Progenitor cell of endocrine pancreas (in vitro differentiated cells): ENCODE measurements around the gene UTP25. TPM values are rescaled to one million over a fixed set of nuclear protein-coding genes. Genes with fewer than 3 reads are reported as not detected.
A peak's percentile ranks its signal among the peaks of the same experiment; 100 is the strongest.

Source experiments
- DNase-seq: peaks from one replicate; pipeline ENCODE4 v3.0.0; 2021; ENCODE audit warnings: low spot score; ENCODE audit not compliant: unreplicated experiment
- H3K27ac Mint-ChIP-seq: 2 replicates; pipeline ENCODE4 v1.8.0; 2021; ENCODE audit warnings: mild to moderate bottlenecking, moderate library complexity, mixed read lengths
- H3K27me3 Mint-ChIP-seq: 2 replicates; pipeline ENCODE4 v1.8.0; 2021; ENCODE audit warnings: mixed read lengths
- H3K36me3 Mint-ChIP-seq: 2 replicates; pipeline ENCODE4 v1.8.0; 2022; ENCODE audit warnings: mixed read lengths; ENCODE audit not compliant: insufficient read depth
- H3K4me1 Mint-ChIP-seq: 2 replicates; pipeline ENCODE4 v1.8.0; 2021; ENCODE audit warnings: low read depth, mixed read lengths
- H3K4me3 Mint-ChIP-seq: 2 replicates; pipeline ENCODE4 v1.8.0; 2021; ENCODE audit warnings: low read depth, mild to moderate bottlenecking, moderate library complexity, mixed read lengths
- H3K9me3 Mint-ChIP-seq: 2 replicates; pipeline ENCODE4 v1.8.0; 2021; ENCODE audit warnings: low read depth, mixed read lengths
- CTCF ChIP-seq: fragments of 200-600 bp; sonication (generic); IDR thresholded peaks from one replicate; pipeline ENCODE4 v1.5.0; 2021; ENCODE audit warnings: antibody characterized with exemption, mild to moderate bottlenecking; ENCODE audit not compliant: unreplicated experiment
- total RNA-seq: library from RNA; stranded (reverse); gene quantifications from 2 replicates; pipeline ENCODE4 v1.2.1, GENCODE V29; 2021

The UTP25 gene
- total RNA-seq, 1 donor from 2014 or later: 7.8 TPM

- H3K27me3 Mint-ChIP-seq: peaks cover 30% of the 10 kb centered on the region
- no peaks in the 10 kb centered on the region for H3K36me3 Mint-ChIP-seq
- H3K27ac Mint-ChIP-seq: no peak overlapping the region
- H3K9me3 Mint-ChIP-seq: no peaks in the 10 kb centered on the region
- no peak for TF ChIP-seq CTCF
- H3K4me3 Mint-ChIP-seq: no peak overlapping the region
- DNase-seq: no peak
- H3K4me1 Mint-ChIP-seq: peaks cover 5% of the 10 kb centered on the region
Measured at GRCh38 chr1:209820986-209821385, 6.8 kb upstream of the UTP25 start.

- Mint-ChIP-seq H3K27me3 (peaks cover 30% of the 10 kb centered on the region), H3K27ac (no peak overlapping the region), H3K9me3 (peaks cover 3% of the 10 kb centered on the region), H3K36me3 (no peaks in the 10 kb centered on the region), H3K4me1 (peaks cover 7% of the 10 kb centered on the region), H3K4me3 (no peak overlapping the region)
- TF ChIP-seq CTCF: no peak
- no peak for DNase-seq
Measured at GRCh38 chr1:209822706-209823105, 5.1 kb upstream of the UTP25 start.

- DNase-seq: no peak
- no peak overlapping the region for H3K4me3 Mint-ChIP-seq
- no peaks in the 10 kb centered on the region for H3K36me3 Mint-ChIP-seq
- peaks cover 8% of the 10 kb centered on the region for H3K4me1 Mint-ChIP-seq
- TF ChIP-seq CTCF: peak; percentile 78
- H3K9me3 Mint-ChIP-seq: peaks cover 4% of the 10 kb centered on the region
- H3K27me3 Mint-ChIP-seq: peaks cover 30% of the 10 kb centered on the region
- H3K27ac Mint-ChIP-seq: no peak overlapping the region
Measured at GRCh38 chr1:209823143-209824041, 4.4 kb upstream of the UTP25 start.

- peak overlapping the region; percentile 9 for H3K27ac Mint-ChIP-seq
- H3K9me3 Mint-ChIP-seq: peaks cover 4% of the 10 kb centered on the region
- TF ChIP-seq CTCF: no peak
- H3K4me1 Mint-ChIP-seq: peaks cover 11% of the 10 kb centered on the region
- peaks cover 15% of the 10 kb centered on the region for H3K27me3 Mint-ChIP-seq
- H3K4me3 Mint-ChIP-seq: no peak overlapping the region
- peaks cover 1% of the 10 kb centered on the region for H3K36me3 Mint-ChIP-seq
- DNase-seq: no peak
Measured at GRCh38 chr1:209825591-209826434, 2.0 kb upstream of the UTP25 start.

- no peak for DNase-seq
- H3K27me3 Mint-ChIP-seq: peaks cover 2% of the 10 kb centered on the region
- peak overlapping the region; percentile 64 for H3K4me3 Mint-ChIP-seq
- no peak overlapping the region for H3K27ac Mint-ChIP-seq
- TF ChIP-seq CTCF: no peak
- H3K4me1 Mint-ChIP-seq: peaks cover 8% of the 10 kb centered on the region
- peaks cover 14% of the 10 kb centered on the region for H3K36me3 Mint-ChIP-seq
- peaks cover 4% of the 10 kb centered on the region for H3K9me3 Mint-ChIP-seq
Measured at GRCh38 chr1:209829716-209830115, 1.9 kb downstream of the UTP25 start.
